ENCODE measurements around the gene LRP1-AS.

LRP1-AS gene

DNA sequence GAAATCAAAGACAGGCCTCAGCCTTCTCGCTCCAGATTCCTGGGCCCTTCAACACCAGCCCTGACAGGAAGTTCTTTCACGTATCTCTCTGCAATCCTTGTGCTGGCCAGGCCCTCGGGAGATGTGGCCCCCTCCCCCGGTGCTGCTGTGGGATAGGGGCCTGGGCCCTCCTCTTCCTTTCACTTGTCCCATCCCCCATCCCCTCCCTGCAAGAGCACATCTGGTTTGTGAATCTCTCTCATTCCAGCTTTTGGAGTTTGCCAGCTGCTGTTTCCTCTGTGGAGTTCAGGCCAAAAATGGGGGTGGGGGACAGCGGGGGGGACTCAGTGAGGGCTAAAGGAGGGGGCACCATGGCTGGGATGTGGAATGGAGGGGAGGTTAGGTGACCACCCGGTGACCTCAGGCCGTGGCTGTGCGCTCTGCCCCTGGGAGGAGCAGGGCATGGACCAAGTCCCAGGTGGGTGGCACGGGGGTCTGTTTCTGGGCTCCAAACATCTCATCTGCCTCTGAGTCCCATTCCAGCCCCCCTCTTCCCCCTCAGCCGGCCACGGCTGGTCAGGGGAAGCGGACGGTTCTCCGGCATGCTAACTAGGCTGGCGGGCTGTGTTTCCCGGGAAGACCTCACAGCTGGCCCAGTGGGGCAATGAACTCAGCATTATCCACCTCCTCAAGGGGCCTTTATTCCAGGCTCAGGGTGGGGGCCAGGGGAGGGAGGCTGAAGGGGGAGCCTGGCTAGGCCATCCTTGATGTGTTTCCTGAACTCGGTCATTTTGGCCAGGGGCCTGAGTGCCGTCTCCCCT is 11.7 kb downstream of the LRP1-AS start:
- CTCF ChIA-PET: interaction anchor here (2.4 kb wide), 1 partner anchor 11 kb away, joined by 11 read pairs; no protein-coding TSS in a partner anchor
- no peaks in the 10 kb centered on the region for H3K36me3 Mint-ChIP-seq

DNA sequence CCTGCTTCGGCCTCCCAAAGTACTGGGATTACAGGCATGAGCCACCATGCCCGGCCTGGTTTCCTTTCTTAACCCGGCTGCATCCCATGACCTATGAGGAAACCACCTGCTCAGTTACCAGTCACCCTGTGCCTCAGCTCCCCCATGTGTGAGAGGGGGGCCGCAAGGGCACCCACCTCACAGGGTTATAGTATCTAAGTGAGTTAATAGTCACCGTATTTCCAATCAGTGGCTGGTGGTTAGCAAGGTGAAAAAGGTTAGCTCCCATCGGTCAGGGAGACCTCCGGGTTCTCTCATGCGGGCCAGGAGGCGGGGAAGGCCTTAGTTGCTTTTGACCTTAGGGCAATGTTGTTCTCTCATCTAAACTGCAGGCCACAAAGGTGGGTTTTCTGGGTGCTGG is 12.5 kb downstream of the LRP1-AS start:
- Mint-ChIP-seq H3K27me3 (peaks cover 55% of the 10 kb centered on the region), H3K4me3 (no peak overlapping the region), H3K36me3 (no peaks in the 10 kb centered on the region), H3K9me3 (no peaks in the 10 kb centered on the region), H3K4me1 (peaks cover under 1% of the 10 kb centered on the region), H3K27ac (no peak overlapping the region)
- CTCF ChIA-PET: interaction anchor here (2.4 kb wide), 1 partner anchor 11 kb away, joined by 11 read pairs; no protein-coding TSS in a partner anchor
- DNase-seq: no peak

More for the DNA sequence above, 11.7 kb downstream of the LRP1-AS start:
- Mint-ChIP-seq H3K4me1 (no peaks in the 10 kb centered on the region), H3K27me3 (peaks cover 47% of the 10 kb centered on the region), H3K9me3 (no peaks in the 10 kb centered on the region), H3K27ac (no peak overlapping the region), H3K4me3 (no peak overlapping the region)
- DNase-seq: no peak

DNA sequence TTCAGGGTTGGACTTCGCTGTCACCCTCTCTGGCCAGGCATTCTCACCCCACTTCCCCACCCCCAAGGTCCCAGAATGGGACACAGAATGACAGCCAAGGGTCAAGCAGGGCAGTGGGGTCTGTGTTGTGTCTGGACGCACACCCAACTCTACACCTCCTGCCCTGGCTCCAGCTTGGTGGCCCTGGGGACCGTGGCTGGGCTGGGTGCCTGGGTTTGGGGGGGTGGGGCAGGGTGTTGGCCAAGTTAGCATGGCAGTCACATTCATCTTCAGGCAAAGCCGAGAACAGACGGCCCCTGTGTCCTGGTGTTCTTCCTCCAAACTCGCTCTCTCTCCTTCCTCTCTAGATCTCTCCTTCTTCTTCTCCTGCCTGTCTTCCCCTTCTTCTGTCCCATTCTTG is 13.5 kb downstream of the LRP1-AS start:
- H3K27ac Mint-ChIP-seq: no peak overlapping the region
- CTCF ChIA-PET: interaction anchor here (2.4 kb wide), 1 partner anchor 10 kb away, joined by 11 read pairs; no protein-coding TSS in a partner anchor

DNA sequence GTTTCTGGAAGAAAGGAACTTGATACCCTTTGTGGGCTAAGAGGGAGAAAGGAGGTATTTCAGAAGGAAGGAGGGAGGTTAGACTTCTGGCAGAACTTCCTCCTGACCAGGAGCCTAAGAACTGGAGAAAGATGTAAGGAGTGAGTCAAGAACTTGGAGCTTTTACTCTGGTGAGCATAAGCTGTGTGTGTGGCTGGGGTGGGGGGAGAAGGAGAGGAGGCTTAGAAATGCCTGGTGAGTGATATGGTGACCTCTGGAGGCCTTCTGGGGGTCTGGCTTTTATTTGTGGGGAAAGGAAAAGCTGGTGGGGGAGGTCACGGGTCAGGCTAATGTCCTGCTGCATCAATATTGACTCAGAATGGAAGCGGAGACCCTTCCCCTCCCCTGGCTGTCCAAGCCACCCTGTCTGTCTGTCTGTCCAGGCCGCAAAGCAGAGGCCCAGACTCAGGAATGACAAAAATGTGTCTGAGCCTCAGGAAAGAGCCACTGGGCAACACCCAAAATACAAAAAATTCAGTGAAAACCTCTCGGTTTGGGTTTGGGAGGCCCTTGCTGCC is 14.3 kb downstream of the LRP1-AS start:
- Mint-ChIP-seq H3K4me3 (no peak overlapping the region), H3K9me3 (no peaks in the 10 kb centered on the region), H3K4me1 (peaks cover 5% of the 10 kb centered on the region), H3K27me3 (peaks cover 66% of the 10 kb centered on the region), H3K27ac (no peak overlapping the region), H3K36me3 (no peaks in the 10 kb centered on the region)
- no peak for DNase-seq
- CTCF ChIA-PET: interaction anchor here (2.4 to 3.5 kb wide), 2 partner anchors 9 to 40 kb away, joined by 11 to 13 read pairs; no protein-coding TSS in a partner anchor

More for the DNA sequence above, 13.5 kb downstream of the LRP1-AS start:
- H3K4me3 Mint-ChIP-seq: no peak overlapping the region
- no peaks in the 10 kb centered on the region for H3K36me3 Mint-ChIP-seq
- H3K9me3 Mint-ChIP-seq: no peaks in the 10 kb centered on the region
- no peak for DNase-seq
- H3K4me1 Mint-ChIP-seq: peaks cover 5% of the 10 kb centered on the region
- H3K27me3 Mint-ChIP-seq: peaks cover 65% of the 10 kb centered on the region

DNA sequence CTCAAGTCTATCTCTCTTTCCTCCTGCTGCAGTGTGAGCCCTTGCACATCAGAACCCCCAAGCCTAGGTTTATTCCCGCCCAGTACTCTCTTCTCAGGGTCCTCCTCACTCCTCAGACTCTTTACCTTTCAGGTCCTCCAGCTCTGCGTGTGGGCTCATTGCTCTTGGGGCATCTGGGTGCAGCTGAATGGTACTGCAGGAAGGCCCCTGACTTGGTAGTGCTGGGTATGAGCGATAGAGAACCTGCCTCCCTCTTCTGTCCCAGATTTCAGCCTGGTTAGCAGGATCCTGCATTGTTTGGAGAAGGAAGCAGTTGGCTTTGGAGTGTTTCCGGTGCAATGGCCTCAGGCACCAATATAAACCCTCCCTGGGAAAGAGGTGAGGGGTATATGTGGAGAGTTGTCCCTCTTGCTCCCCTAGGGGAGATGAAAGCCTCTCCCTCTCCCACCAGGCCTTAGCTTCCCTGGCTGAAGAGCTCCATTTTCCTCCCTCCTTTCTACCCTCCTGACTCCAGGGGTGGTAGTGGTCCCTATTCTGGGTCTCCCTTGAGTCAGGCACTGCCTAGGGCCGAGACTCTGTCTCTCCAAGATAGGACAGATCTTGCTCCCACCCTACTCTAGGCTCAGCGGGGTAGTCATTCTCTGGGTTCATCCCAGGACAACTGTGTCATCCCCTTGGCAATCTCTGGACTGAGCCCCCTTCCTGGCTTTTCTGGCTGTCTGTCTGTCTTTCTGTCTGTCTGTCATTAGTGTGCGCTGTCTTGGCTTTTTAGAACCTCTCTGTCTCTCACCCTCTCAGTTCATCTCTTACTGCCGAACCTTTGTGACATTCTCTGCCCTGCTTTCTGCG is 15.3 kb downstream of the LRP1-AS start:
- CTCF ChIA-PET: interaction anchor here (0.9 to 3.5 kb wide), 2 partner anchors 20 to 41 kb away, joined by 3 to 13 read pairs; no protein-coding TSS in a partner anchor
- Mint-ChIP-seq H3K36me3 (no peaks in the 10 kb centered on the region), H3K27ac (no peak overlapping the region), H3K4me1 (peaks cover 8% of the 10 kb centered on the region), H3K4me3 (no peak overlapping the region), H3K9me3 (no peaks in the 10 kb centered on the region), H3K27me3 (peaks cover 70% of the 10 kb centered on the region)
- DNase-seq: no peak

DNA sequence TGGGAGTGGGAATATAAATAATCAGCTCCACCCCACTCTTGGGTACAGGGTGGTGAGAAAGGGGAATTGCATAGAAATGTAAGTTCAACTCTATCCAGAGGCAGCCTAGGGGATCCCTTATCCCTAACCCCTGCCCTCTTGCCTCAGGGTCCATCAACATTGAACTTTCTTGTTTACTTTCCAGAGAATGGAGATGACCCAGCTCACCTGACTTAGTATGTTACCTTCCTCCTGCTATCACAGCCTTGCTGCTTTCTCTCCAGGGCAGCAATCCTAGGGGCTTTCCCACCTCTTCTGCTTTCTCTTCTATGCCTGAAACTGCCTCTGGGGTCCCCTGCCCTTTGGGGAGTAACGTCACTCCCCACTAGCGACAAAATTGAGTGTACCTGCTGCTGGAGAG is 16.5 kb downstream of the LRP1-AS start:
- no peak for DNase-seq
- H3K36me3 Mint-ChIP-seq: no peaks in the 10 kb centered on the region
- peaks cover 82% of the 10 kb centered on the region for H3K27me3 Mint-ChIP-seq
- H3K27ac Mint-ChIP-seq: no peak overlapping the region
- H3K4me3 Mint-ChIP-seq: no peak overlapping the region
- CTCF ChIA-PET: interaction anchor here (3.5 to 10.6 kb wide), 2 partner anchors 42 to 53 kb away, joined by 13 to 151 read pairs; no protein-coding TSS in a partner anchor
- H3K4me1 Mint-ChIP-seq: peaks cover 12% of the 10 kb centered on the region
- no peaks in the 10 kb centered on the region for H3K9me3 Mint-ChIP-seq

DNA sequence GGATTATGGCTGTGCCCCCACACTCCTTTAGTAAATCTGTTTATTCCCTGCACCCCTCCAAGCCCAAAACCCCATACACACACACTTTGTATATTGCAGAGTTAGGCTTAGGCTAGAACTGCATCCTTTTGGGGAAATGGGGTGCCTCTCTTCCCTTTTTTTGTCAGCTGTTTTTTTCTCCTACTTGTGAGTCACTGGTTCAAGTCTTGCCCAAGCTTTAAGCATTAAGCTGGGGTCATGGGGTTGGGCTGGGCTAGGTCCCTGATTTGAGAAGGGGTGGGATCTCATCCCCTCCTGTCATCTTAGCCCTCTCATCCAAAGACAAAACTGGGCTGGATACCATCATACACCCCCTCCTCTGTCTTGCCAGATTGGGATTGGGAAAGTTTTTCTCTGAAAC is 17.5 kb downstream of the LRP1-AS start:
- Mint-ChIP-seq H3K4me1 (peaks cover 12% of the 10 kb centered on the region), H3K27ac (no peak overlapping the region), H3K36me3 (no peaks in the 10 kb centered on the region), H3K27me3 (peaks cover 91% of the 10 kb centered on the region), H3K4me3 (peak overlapping the region; percentile 62), H3K9me3 (no peaks in the 10 kb centered on the region)
- CTCF ChIA-PET: interaction anchor here (0.8 to 10.6 kb wide), 3 partner anchors 40 to 54 kb away, joined by 3 to 151 read pairs (median 13); no protein-coding TSS in a partner anchor
- DNase-seq: no peak

DNA sequence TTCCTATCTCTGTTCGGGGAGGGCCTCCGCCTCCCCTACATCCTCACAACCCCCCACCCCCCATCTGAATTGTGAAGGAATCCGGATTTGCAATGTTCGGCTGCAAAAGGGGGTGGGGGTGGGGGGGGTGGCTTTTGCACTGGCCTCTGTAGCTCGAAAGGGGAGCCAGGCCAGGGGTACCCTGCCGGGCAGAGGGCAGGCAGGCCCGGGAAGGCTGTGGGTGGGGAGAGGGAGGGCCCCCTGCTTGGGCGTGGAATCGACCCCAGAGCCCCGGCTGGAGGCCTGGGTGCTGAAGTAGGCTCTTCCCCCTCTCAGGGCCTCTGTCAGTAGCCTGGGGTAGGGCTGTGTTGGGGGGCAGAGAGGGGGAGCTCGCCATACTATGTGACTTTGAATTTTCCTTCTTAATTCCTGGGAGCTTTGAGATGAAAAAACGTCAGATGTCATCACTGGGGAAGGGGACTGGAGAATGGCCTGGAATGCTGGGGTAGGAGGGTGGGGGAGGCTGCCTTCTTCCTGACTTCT is 18.0 kb downstream of the LRP1-AS start:
- Mint-ChIP-seq H3K27ac (no peak overlapping the region), H3K9me3 (no peaks in the 10 kb centered on the region), H3K4me1 (peaks cover 14% of the 10 kb centered on the region), H3K27me3 (peaks cover 96% of the 10 kb centered on the region), H3K36me3 (no peaks in the 10 kb centered on the region), H3K4me3 (peak overlapping the region; percentile 62)
- no peak for DNase-seq
- CTCF ChIA-PET: interaction anchor here (1.5 to 10.6 kb wide), 3 partner anchors 44 to 85 kb away, joined by 4 to 151 read pairs (median 13); no protein-coding TSS in a partner anchor

DNA sequence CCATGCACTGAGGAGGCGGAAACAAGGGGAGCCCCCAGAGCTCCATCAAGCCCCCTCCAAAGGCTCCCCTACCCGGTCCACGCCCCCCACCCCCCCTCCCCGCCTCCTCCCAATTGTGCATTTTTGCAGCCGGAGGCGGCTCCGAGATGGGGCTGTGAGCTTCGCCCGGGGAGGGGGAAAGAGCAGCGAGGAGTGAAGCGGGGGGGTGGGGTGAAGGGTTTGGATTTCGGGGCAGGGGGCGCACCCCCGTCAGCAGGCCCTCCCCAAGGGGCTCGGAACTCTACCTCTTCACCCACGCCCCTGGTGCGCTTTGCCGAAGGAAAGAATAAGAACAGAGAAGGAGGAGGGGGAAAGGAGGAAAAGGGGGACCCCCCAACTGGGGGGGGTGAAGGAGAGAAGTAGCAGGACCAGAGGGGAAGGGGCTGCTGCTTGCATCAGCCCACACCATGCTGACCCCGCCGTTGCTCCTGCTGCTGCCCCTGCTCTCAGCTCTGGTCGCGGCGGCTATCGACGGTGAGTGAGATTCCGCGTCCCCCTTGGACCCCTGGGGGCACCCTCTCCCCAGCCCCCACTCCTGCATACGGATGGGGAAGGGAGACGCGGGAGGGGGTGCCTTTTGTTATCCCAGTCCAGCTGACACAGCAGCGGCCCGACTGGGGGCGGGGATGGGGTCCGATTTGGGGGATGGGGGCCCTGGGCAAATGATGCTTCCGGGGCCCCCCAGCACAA is 18.7 kb downstream of the LRP1-AS start:
- no peak overlapping the region for H3K27ac Mint-ChIP-seq
- H3K4me1 Mint-ChIP-seq: peaks cover 16% of the 10 kb centered on the region
- CTCF ChIA-PET: interaction anchor here (1.0 to 10.6 kb wide), 6 partner anchors 17 to 113 kb away, joined by 4 to 151 read pairs (median 10); partner anchors contain the start of gene STAT6
- H3K4me3 Mint-ChIP-seq: peak overlapping the region; percentile 82
- H3K9me3 Mint-ChIP-seq: peaks cover 4% of the 10 kb centered on the region
- no peaks in the 10 kb centered on the region for H3K36me3 Mint-ChIP-seq
- H3K27me3 Mint-ChIP-seq: peaks cover 93% of the 10 kb centered on the region
- DNase-seq: no peak

DNA sequence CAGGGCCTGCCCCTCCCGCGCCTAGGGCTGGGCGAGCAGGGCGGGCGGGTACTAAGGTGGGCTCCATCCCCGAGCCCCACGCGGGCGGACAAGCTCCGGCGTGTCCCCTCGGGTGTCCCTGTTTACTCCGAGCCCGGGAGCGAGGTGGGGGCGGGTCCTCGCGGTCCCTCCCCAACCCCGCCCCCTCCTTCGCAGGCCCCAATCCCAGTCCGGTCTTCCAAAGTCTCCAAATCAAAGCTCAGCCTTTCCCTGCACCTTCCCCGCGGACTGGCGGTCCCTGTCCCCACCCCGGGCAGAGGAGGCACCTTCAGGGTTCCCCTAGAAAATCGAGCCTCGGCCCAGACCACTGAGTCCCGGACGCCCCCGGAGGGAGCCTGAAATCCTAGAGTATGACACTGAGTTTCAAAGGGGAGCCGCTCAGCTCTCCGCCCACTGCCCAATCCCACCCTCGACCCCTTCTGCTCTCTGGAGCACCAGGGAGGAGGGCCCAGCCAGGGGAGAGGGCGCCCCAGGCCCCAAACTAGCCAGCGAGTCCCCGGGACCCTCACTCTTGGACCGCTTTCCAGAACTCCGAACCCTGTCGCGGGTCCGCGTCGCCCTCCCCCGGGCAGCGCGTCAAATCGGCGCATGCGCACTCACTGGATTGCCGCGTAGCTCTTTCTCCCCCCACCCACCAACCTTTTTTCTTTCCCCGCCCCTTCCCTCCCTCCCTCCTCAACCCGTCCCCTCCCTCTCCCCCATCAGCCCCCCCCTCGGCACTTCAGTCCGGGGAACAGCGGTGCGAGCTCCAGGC is 19.5 kb downstream of the LRP1-AS start, which contains the start of gene LRP1:
TSS of gene LRP1 (plus strand) at position 758 of the 793 bp plus-strand sequence. CDS start 482 bp downstream, outside the sequence.
- Mint-ChIP-seq H3K27me3 (peaks cover 87% of the 10 kb centered on the region), H3K36me3 (no peaks in the 10 kb centered on the region), H3K9me3 (peaks cover 7% of the 10 kb centered on the region), H3K27ac (peak within 1 kb of the TSS; percentile 44), H3K4me1 (peaks cover 16% of the 10 kb centered on the region), H3K4me3 (peak within 1 kb of the TSS; percentile 82)
- CTCF ChIA-PET: interaction anchor here (1.0 to 10.6 kb wide), 7 partner anchors 16 to 114 kb away, joined by 4 to 151 read pairs (median 8); partner anchors contain the start of gene STAT6
- peak; percentile 82 for DNase-seq

DNA sequence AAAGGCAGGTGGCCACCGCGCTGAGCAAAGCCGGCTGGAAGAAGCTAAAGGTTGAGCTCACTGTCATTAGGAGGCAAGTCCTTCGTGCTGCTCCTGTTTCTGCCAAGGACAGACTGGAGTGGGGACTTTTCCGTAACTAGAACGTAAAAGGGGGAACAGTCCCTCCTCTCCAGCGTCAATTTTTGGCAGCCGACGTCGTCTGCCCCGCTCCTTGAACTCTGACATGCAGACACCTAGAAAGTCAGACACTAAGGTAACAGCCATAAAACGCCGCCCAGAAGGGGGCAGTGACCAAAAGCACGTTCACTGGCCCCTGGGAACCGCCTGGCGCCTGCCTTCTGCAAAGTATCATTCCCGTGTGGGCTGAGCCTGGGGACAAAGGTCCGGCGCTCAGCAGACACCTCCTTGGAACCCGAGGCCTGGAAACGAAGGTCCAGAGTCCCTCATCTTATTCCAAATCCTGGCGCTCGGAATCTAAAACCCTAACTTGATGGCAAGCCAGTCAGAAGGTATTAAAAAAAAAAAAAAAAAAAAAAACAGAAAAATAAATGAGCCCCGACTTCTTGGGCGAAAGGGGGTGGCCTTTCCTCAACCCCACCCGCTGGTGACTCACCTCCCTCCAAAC is 20.2 kb downstream of the LRP1-AS start:
- peaks cover 16% of the 10 kb centered on the region for H3K4me1 Mint-ChIP-seq
- H3K36me3 Mint-ChIP-seq: no peaks in the 10 kb centered on the region
- peak; percentile 62 for DNase-seq
- CTCF ChIA-PET: interaction anchor here (0.7 to 10.6 kb wide), 8 partner anchors 15 to 126 kb away, joined by 3 to 151 read pairs (median 8); partner anchors contain the start of gene STAT6
- peak overlapping the region; percentile 82 for H3K4me3 Mint-ChIP-seq
- peaks cover 7% of the 10 kb centered on the region for H3K9me3 Mint-ChIP-seq
- peaks cover 86% of the 10 kb centered on the region for H3K27me3 Mint-ChIP-seq
- H3K27ac Mint-ChIP-seq: no peak overlapping the region

DNA sequence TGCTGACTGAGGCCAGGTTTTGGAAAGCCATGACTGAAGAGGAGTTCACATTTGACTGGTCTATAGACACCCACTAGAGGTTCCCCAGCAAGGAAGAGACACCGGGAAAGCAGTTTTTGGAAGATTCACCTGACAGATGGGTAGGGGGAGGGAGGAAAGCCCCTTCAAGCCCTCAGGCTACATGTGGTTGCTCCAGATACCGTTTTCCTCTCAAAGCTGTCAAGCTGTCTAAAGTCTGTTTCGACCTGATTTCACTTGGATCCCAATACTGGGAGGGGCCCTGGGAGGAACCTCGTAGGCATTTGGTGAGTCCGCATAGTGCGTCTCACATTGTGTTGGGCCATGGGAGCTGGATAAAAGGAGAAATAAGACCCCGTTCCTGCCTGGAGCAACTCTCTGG is 20.9 kb downstream of the LRP1-AS start:
- Mint-ChIP-seq H3K27ac (no peak overlapping the region), H3K36me3 (no peaks in the 10 kb centered on the region), H3K4me1 (peaks cover 16% of the 10 kb centered on the region), H3K27me3 (peaks cover 79% of the 10 kb centered on the region), H3K4me3 (no peak overlapping the region), H3K9me3 (peaks cover 7% of the 10 kb centered on the region)
- CTCF ChIA-PET: interaction anchor here (0.7 to 10.6 kb wide), 8 partner anchors 15 to 125 kb away, joined by 3 to 151 read pairs (median 8); partner anchors contain the start of gene STAT6
- no peak for DNase-seq
